Ishikawa (cell line): Measurements from ENCODE around the gene WNK2.

Experiments used
- CEBPB ChIP-seq: IDR thresholded peaks from 2 replicates; pipeline ENCODE4 v1.6.1; 2012
- CREB1 ChIP-seq: IDR thresholded peaks from 2 replicates; pipeline ENCODE4 v1.6.1; 2012; ENCODE audit warnings: low read depth
- EGR1 ChIP-seq: IDR thresholded peaks from 2 replicates; pipeline ENCODE4 v1.6.1; 2012
- EP300 ChIP-seq: IDR thresholded peaks from 2 replicates; pipeline ENCODE4 v1.6.1; 2012; ENCODE audit warnings: borderline replicate concordance
- FOXM1 ChIP-seq: IDR thresholded peaks from 2 replicates; pipeline ENCODE4 v1.6.1; 2012; ENCODE audit warnings: low read depth, borderline replicate concordance
- MAX ChIP-seq: IDR thresholded peaks from 2 replicates; pipeline ENCODE4 v1.6.1; 2012
- NFIC ChIP-seq: IDR thresholded peaks from 2 replicates; pipeline ENCODE4 v1.6.1; 2012
- RAD21 ChIP-seq: IDR thresholded peaks from 2 replicates; pipeline ENCODE4 v1.6.1; 2012; ENCODE audit warnings: low read depth
- REST ChIP-seq: IDR thresholded peaks from 2 replicates; pipeline ENCODE4 v1.6.1; 2012; ENCODE audit warnings: low read depth, mild to moderate bottlenecking
- TAF1 ChIP-seq: IDR thresholded peaks from 2 replicates; pipeline ENCODE4 v1.6.1; 2012; ENCODE audit warnings: low read depth, mild to moderate bottlenecking
- TCF12 ChIP-seq: IDR thresholded peaks from 2 replicates; pipeline ENCODE4 v1.6.1; 2012; ENCODE audit warnings: low read depth
- TEAD4 ChIP-seq: IDR thresholded peaks from 2 replicates; pipeline ENCODE4 v1.6.1; 2012
- USF1 ChIP-seq: IDR thresholded peaks from 2 replicates; pipeline ENCODE4 v1.6.1; 2012
- YY1 ChIP-seq: IDR thresholded peaks from 2 replicates; pipeline ENCODE4 v1.6.1; 2012; ENCODE audit warnings: low read depth
- ZBTB7A ChIP-seq: IDR thresholded peaks from 2 replicates; pipeline ENCODE4 v1.6.1; 2012; ENCODE audit warnings: low read depth

WNK2 gene

GRCh38 chr9:93147632-93148031, 36.3 kb upstream of the WNK2 start:
- TF ChIP-seq TCF12 (no peak), TAF1 (no peak), USF1 (no peak), YY1 (no peak), EGR1 (no peak), TEAD4 (no peak), REST (no peak), CEBPB (no peak), RAD21 (no peak), EP300 (no peak)

- no peak for TF ChIP-seq NFIC
- TF ChIP-seq FOXM1: no peak
- no peak for TF ChIP-seq YY1
- TF ChIP-seq ZBTB7A: no peak
- TF ChIP-seq CEBPB: no peak
- no peak for TF ChIP-seq RAD21
- no peak for TF ChIP-seq USF1
Observed at GRCh38 chr9:93148721-93149120, 35.2 kb upstream of the WNK2 start.

GRCh38 chr9:93149361-93149760, 34.6 kb upstream of the WNK2 start:
- TF ChIP-seq TAF1: no peak
- TF ChIP-seq YY1: no peak
- no peak for TF ChIP-seq NFIC
- no peak for TF ChIP-seq EGR1
- no peak for TF ChIP-seq RAD21
- TF ChIP-seq TEAD4: no peak
- TF ChIP-seq REST: no peak
- TF ChIP-seq TCF12: no peak
- TF ChIP-seq CEBPB: no peak
- TF ChIP-seq MAX: no peak
- TF ChIP-seq CREB1: no peak
- TF ChIP-seq ZBTB7A: no peak
- TF ChIP-seq FOXM1: no peak
- TF ChIP-seq USF1: no peak
- TF ChIP-seq EP300: no peak

- TF ChIP-seq CEBPB (no peak), TCF12 (no peak), TAF1 (no peak), YY1 (no peak), ZBTB7A (no peak), REST (no peak), RAD21 (no peak), NFIC (no peak), MAX (no peak), FOXM1 (no peak), EP300 (no peak), TEAD4 (no peak), USF1 (no peak), EGR1 (no peak)
Observed at GRCh38 chr9:93151097-93151784, 32.7 kb upstream of the WNK2 start.
